D721Med (cell line): ENCODE data around the gene TRABD2A.

Experiments used
- DNase-seq: peaks from one replicate; pipeline ENCODE4 v3.0.0; 2011; ENCODE audit warnings: low spot score; ENCODE audit not compliant: insufficient read length
- FAIRE-seq: peaks from 2 replicates; lab custom pipeline; 2011; peaks lifted over from hg19 to GRCh38; lab: Jason Lieb, UNC
- TF ChIP-seq, protein P1 (sequence below): IDR thresholded peaks from 2 replicates; pipeline ENCODE4 v1.5.1; 2012; ENCODE audit warnings: mild to moderate bottlenecking, control low read depth; ENCODE audit not compliant: insufficient read depth; ENCODE audit errors: missing control alignments

Gene TRABD2A

DNA sequence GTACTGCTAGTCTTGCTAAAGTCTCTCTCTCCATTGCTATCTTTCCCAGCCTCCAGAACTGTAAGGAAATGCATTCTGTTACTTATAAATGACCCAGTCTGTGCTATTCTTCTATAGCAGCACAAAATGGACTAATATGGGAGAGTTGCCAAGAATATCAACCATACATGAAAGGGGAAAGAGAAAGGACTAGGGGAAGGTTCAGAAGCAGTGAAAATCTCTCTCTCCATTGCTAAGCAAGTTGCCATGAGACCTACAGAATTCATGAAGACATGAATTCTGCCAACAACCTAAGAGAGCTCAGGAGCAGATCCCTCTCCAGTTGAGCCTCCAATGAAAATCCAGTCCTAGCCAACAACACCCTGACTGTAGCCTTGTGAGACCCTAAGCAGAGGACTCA, 3.6 kb upstream of the TRABD2A start:
- TF ChIP-seq, protein P1, sequence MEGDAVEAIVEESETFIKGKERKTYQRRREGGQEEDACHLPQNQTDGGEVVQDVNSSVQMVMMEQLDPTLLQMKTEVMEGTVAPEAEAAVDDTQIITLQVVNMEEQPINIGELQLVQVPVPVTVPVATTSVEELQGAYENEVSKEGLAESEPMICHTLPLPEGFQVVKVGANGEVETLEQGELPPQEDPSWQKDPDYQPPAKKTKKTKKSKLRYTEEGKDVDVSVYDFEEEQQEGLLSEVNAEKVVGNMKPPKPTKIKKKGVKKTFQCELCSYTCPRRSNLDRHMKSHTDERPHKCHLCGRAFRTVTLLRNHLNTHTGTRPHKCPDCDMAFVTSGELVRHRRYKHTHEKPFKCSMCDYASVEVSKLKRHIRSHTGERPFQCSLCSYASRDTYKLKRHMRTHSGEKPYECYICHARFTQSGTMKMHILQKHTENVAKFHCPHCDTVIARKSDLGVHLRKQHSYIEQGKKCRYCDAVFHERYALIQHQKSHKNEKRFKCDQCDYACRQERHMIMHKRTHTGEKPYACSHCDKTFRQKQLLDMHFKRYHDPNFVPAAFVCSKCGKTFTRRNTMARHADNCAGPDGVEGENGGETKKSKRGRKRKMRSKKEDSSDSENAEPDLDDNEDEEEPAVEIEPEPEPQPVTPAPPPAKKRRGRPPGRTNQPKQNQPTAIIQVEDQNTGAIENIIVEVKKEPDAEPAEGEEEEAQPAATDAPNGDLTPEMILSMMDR: no peak
- DNase-seq (no peak), FAIRE-seq (no peak)

DNA sequence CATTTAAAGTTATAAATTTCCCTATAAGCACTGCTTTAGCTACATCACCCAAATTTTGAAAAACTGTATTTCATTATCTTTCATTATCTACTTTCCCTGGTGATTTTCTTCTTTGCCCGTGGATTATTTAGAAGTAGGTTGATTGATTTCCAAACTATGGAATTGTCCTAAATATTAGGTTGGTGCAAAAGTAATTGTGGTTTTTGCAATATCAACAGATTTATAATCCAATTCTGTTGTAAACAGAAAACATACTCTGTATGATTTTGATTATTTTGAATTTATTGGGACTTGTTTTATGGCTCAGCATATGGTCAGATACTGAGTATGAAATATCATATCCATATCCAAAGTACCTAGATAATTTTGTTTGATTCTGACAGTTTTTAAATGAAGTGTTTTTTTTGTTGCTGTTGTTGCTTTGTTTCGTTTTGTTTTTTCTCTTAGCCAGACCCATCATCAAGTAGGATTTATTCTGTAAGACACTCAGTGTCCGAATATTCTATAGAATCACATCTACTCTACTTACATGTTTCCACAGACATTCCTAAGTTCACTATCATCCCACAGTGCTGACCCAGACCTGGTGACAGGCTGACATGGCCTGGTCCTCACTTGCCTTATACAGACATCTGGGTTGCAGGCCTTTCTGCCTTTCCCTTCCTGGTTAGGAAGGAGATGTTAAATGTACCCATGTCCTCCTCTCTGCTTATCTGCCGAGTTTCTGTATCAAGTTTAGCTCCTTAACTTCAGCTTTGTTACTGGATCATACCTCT, 2.1 kb upstream of the TRABD2A start:
- DNase-seq (no peak), FAIRE-seq (no peak)
- TF ChIP-seq, protein P1: no peak

DNA sequence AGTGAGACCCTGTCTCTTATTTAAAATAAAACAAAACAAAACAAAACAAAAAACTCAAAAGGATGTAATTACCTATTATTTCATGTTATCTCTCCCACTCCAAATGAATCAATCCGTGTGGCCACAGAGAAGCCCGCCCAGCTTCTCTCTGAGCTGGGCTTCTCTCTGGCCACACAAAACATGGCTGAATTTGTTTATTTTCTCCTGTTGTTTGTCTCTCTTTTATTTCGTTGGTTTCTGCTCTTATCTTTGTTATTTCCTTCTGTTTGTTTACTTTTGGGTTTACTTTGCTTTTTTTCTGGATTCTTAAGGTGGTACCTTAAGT, 1.5 kb upstream of the TRABD2A start:
- TF ChIP-seq, protein P1: no peak
- DNase-seq: no peak
- FAIRE-seq: no peak

DNA sequence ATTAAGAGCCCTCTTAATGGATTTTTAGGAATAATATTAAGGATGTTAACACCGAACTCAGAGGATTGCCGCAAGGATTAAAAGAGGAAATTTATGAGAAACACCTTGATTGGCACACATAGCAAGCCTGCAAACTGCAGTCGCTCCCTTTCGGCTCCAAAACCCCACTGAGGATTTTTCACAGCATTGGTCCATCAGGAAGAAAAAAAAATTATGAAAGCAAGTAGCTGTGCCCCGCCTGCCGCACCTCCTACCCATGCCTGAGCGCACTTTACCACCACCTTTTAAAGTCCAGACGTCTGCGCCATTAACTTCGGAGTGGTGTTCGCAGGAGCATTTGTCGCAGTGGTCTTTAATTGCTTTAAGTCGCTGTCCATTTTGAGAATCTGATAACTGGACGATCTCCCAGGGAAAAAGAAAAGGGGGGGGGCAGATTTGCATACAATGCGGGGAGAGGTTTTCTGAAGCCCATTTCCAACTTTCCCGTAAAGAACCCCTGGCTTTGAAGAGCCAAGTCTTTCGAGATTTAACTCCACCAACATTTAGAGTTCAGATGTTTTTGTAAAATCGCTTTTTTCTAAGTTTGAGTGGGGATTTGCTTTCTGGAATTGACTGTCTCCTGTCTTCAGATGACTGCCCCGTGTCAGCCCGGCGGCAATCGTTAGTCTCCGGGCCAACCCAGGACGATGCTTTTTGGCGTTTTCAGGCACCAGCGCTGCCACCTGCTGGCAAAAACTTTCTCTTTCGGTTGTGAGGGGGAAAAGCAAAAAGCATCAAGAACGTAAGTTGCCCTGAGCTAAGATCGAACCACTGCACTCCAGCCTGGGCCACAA, 913 bp upstream of the TRABD2A start:
- TF ChIP-seq, protein P1: peak; percentile 75
- FAIRE-seq: no peak
- no peak for DNase-seq

DNA sequence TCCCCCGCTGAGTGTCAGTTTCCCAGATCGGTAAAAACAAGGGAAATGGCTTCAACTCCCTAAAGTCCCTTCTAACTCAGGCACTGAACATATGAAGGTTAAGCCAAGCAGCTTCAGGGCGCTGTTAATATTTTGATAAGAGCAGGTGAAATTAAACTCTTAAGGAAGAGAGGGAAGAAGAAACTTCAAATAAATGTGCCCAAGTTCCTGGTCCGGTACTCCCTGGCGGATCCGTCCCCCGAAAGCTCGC, 564 bp downstream of the TRABD2A start:
- DNase-seq: no peak
- FAIRE-seq: no peak
- TF ChIP-seq, protein P1: no peak

DNA sequence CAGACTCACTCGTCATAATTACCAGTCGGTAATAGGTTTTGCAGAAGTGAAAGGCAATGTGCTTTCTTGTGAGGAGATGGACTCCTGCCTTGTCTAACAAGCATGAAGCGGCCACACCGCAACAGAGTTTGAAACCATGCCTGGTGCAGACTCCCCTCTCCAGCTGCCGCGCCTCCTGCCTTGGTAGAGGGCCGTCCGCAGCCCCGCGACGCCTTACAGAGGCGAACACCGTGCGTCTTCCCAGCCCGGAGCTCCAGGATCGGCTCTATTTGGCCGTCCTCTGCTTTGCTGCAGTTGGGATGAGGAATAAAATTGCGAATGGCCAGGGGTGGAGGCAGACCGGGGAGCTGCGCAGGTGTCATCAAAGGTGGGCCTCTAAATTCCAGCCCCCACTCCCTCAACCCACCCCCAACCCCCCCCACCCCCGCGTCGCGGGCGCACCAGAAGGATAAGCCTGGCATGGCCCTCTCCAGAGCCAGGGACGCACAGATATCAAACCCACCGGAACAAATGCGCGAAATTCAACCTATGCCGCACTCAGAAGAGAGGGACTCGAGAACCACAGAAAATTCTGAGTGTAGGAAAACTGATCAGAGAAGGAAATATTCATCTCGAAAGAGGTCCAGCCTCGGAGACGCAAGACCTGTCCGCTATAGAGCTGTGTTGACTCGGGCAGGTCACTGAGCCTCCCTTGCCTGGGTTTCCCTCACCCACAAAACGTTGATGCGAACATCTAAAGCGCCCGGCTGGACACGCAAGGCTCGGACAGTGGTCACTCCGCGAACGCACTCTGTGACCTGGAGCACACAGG, 1.1 kb downstream of the TRABD2A start:
- no peak for DNase-seq
- FAIRE-seq: no peak

More for the DNA sequence above, 1.1 kb downstream of the TRABD2A start:
- TF ChIP-seq, protein P1: no peak
